Measurements from ENCODE around the gene IGF2BP2.

- TF ChIP-seq POLR2AphosphoS5 (IDR thresholded peaks at IDR 0.05) (no peak), CTCF (IDR thresholded peaks at IDR 0.05) (no peak), POLR2A (IDR thresholded peaks at IDR 0.05) (no peak), EP300 (IDR thresholded peaks at IDR 0.05) (no peak)
Observed at GRCh38 chr3:185831195-185831594, 6.4 kb upstream of the IGF2BP2 start.
